Fibroblast of lung (primary cell): ENCODE measurements around the gene FMNL2. TPM values are rescaled to one million over a fixed set of nuclear protein-coding genes. Genes with fewer than 3 reads are reported as not detected.

Experiments
- DNase-seq, 2 donors: peaks; one replicate each; pipeline versions ENCODE4 v3.0.0 to v3.0.0-alpha.2; 2010; ENCODE audit warnings: low read depth in 2 of 2
- H2AFZ ChIP-seq: 2 replicates; pipeline ENCODE4 v1.5.1; 2012; ENCODE audit warnings: low read length, control low read depth, inconsistent platforms
- H3K27ac ChIP-seq: 2 replicates; pipeline ENCODE4 v1.5.1; 2011; ENCODE audit warnings: low read length, control low read depth; ENCODE audit not compliant: insufficient read depth
- H3K27me3 ChIP-seq: 2 replicates; pipeline ENCODE4 v1.5.1; 2011; ENCODE audit warnings: mild to moderate bottlenecking, low read length; ENCODE audit not compliant: control insufficient read depth, insufficient read depth
- H3K36me3 ChIP-seq: 2 replicates; pipeline ENCODE4 v1.5.1; 2011; ENCODE audit warnings: low read length; ENCODE audit not compliant: control insufficient read depth, insufficient read depth
- H3K4me1 ChIP-seq: 2 replicates; pipeline ENCODE4 v1.5.1; 2011; ENCODE audit warnings: low read length; ENCODE audit not compliant: control insufficient read depth, insufficient read depth; ENCODE audit errors: extremely low read depth
- H3K4me2 ChIP-seq: 2 replicates; pipeline ENCODE4 v1.5.1; 2011; ENCODE audit warnings: low read length, control low read depth; ENCODE audit not compliant: insufficient read depth; ENCODE audit errors: extremely low read depth
- H3K4me3 ChIP-seq, 4 experiments: fragments of 200-600 bp in 1 of 4; sonication (generic) in 1 of 4; replicated peaks in 1 of 4; 2 replicates each; pipeline ENCODE4 v1.5.1; 2011 to 2016; ENCODE audit warnings: low read length in 4 of 4, low read depth in 3 of 4, mild to moderate bottlenecking in 3 of 4, control low read depth in 2 of 4, inconsistent platforms in 1 of 4, mixed read lengths in 1 of 4; ENCODE audit not compliant: insufficient read depth in 1 of 4; ENCODE audit errors: control extremely low read depth in 1 of 4
- H3K79me2 ChIP-seq: 2 replicates; pipeline ENCODE4 v1.5.1; 2012; ENCODE audit warnings: mild to moderate bottlenecking, low read length, inconsistent platforms; ENCODE audit not compliant: control insufficient read depth, insufficient read depth
- H3K9ac ChIP-seq: 2 replicates; pipeline ENCODE4 v1.5.1; 2011; ENCODE audit warnings: mild to moderate bottlenecking, low read length, control low read depth; ENCODE audit not compliant: insufficient read depth
- H3K9me3 ChIP-seq: 2 replicates; pipeline ENCODE4 v1.5.1; 2012; ENCODE audit warnings: low read depth, low read length; ENCODE audit not compliant: control insufficient read depth, insufficient read depth
- H4K20me1 ChIP-seq: 2 replicates; pipeline ENCODE4 v1.5.1; 2011; ENCODE audit warnings: low read length; ENCODE audit not compliant: control insufficient read depth, insufficient read depth; ENCODE audit errors: extremely low read depth
- CTCF ChIP-seq, 2 donors: IDR thresholded peaks in 1 of 2; conservative IDR thresholded peaks in 1 of 2; 1 replicate in 1 of 2; 2 replicates in 1 of 2; pipeline ENCODE4 v1.5.1; 2011 to 2012; ENCODE audit warnings: low read length in 2 of 2, control low read depth in 1 of 2, inconsistent platforms in 1 of 2, low read depth in 1 of 2, mild to moderate bottlenecking in 1 of 2
- EZH2 ChIP-seq: IDR thresholded peaks from 2 replicates; pipeline ENCODE4 v1.5.1; 2012; ENCODE audit warnings: low read length, control low read depth, mild to moderate bottlenecking; ENCODE audit errors: missing control alignments
- polyA plus RNA-seq, 2 donors: library from polyadenylated mRNA; depleted of rRNA in 1 of 2; stranded (reverse) in 1 of 2; unstranded in 1 of 2; fragments of >200 nt; gene quantifications; 2 replicates each; pipeline ENCODE4 v1.2.1, GENCODE V29; 2011 to 2012; ENCODE audit warnings: missing spikeins in 1 of 2
- total RNA-seq: library from RNA; depleted of rRNA; stranded (reverse); fragments of >200 nt; gene quantifications from 2 replicates; pipeline ENCODE4 v1.2.1, GENCODE V29; 2014

Gene FMNL2
- total and polyA plus RNA-seq, 2 donors (not counting 1 experiment from before 2014, with no cell fraction given): 12.0 to 30.2 TPM

GRCh38 chr2:152384992-152385391, 50.0 kb downstream of the FMNL2 start:
- H3K27me3 ChIP-seq: no peaks in the 10 kb centered on the region

GRCh38 chr2:152385650-152386049, 50.7 kb downstream of the FMNL2 start:
- Histone ChIP-seq H3K79me2 (peaks cover 5% of the 10 kb centered on the region), H3K4me2 (no peak overlapping the region), H3K9ac (no peak overlapping the region), H4K20me1 (no peaks in the 10 kb centered on the region), H3K4me1 (peaks cover 2% of the 10 kb centered on the region), H3K27me3 (no peaks in the 10 kb centered on the region), H3K36me3 (no peaks in the 10 kb centered on the region), H3K4me3 (no peak overlapping the region), H3K9me3 (no peaks in the 10 kb centered on the region), H3K27ac (no peak overlapping the region), H2AFZ (no peak overlapping the region)
- no peak for DNase-seq
- no peak for TF ChIP-seq CTCF (conservative IDR thresholded peaks at IDR 0.05 in 1 of 2, IDR thresholded peaks at IDR 0.05 in 1 of 2; ENCODE audit: low read depth in 1 of 2, low read length in 2 of 2)
- TF ChIP-seq EZH2: no peak

More at GRCh38 chr2:152384992-152385391, 50.0 kb downstream of the FMNL2 start:
- Histone ChIP-seq H3K9ac (no peak overlapping the region), H3K36me3 (no peaks in the 10 kb centered on the region), H3K27ac (no peak overlapping the region), H3K4me2 (no peak overlapping the region), H3K4me1 (peaks cover 4% of the 10 kb centered on the region), H3K4me3 (no peak overlapping the region), H3K9me3 (no peaks in the 10 kb centered on the region), H4K20me1 (no peaks in the 10 kb centered on the region), H3K79me2 (peaks cover 9% of the 10 kb centered on the region), H2AFZ (no peak overlapping the region)
- TF ChIP-seq CTCF (conservative IDR thresholded peaks at IDR 0.05 in 1 of 2, IDR thresholded peaks at IDR 0.05 in 1 of 2; ENCODE audit: low read depth in 1 of 2, low read length in 2 of 2) (no peak), EZH2 (no peak)
- DNase-seq: no peak

- H3K79me2 ChIP-seq: peaks cover 3% of the 10 kb centered on the region
- no peaks in the 10 kb centered on the region for H4K20me1 ChIP-seq
- H3K27me3 ChIP-seq: no peaks in the 10 kb centered on the region
- DNase-seq: no peak
- TF ChIP-seq CTCF (conservative IDR thresholded peaks at IDR 0.05 in 1 of 2, IDR thresholded peaks at IDR 0.05 in 1 of 2; ENCODE audit: low read depth in 1 of 2, low read length in 2 of 2) (no peak), EZH2 (no peak)
- H3K9ac ChIP-seq: no peak overlapping the region
- H3K4me2 ChIP-seq: no peak overlapping the region
- H3K4me3 ChIP-seq: no peak overlapping the region
- H3K27ac ChIP-seq: no peak overlapping the region
- no peak overlapping the region for H2AFZ ChIP-seq
- no peaks in the 10 kb centered on the region for H3K36me3 ChIP-seq
- H3K9me3 ChIP-seq: no peaks in the 10 kb centered on the region
- peaks cover 2% of the 10 kb centered on the region for H3K4me1 ChIP-seq
Observed at GRCh38 chr2:152386266-152386665, 51.3 kb downstream of the FMNL2 start.
